Stimulated activated naive B cell treated with anti-CD40 and anti-IgM and Interleukin-4, amounts not matched to agents 10 μg/mL and 1 μg/mL and 100 μg/mL, for 72 hours (primary cell): ENCODE measurements around the gene IGFBP2.

Experiments used
- ATAC-seq, 2 donors: fragments of 150-1000 bp; cut with Tn5 transposase; replicated peaks; 2 replicates each; pipeline ENCODE4 v1.10.0; 2021; ENCODE audit warnings: moderate library complexity in 1 of 2
- DNase-seq: peaks from one replicate; pipeline ENCODE4 v3.0.0; 2021
- H3K27ac Mint-ChIP-seq: one replicate; pipeline ENCODE4 v1.8.0; 2022; ENCODE audit warnings: mild to moderate bottlenecking, mixed read lengths
- H3K27me3 Mint-ChIP-seq, 2 donors: one replicate each; pipeline ENCODE4 v1.8.0; 2022; ENCODE audit warnings: mixed read lengths in 2 of 2
- H3K36me3 Mint-ChIP-seq, 2 donors: one replicate each; pipeline ENCODE4 v1.8.0; 2022; ENCODE audit warnings: mixed read lengths in 2 of 2, mild to moderate bottlenecking in 1 of 2
- H3K4me1 Mint-ChIP-seq, 2 donors: one replicate each; pipeline ENCODE4 v1.8.0; 2022; ENCODE audit warnings: mixed read lengths in 2 of 2, mild to moderate bottlenecking in 1 of 2
- H3K4me3 Mint-ChIP-seq, 2 donors: one replicate each; pipeline ENCODE4 v1.8.0; 2022; ENCODE audit warnings: mild to moderate bottlenecking in 2 of 2, mixed read lengths in 2 of 2, moderate library complexity in 1 of 2
- H3K9me3 Mint-ChIP-seq, 2 donors: one replicate each; pipeline ENCODE4 v1.8.0; 2022; ENCODE audit warnings: mixed read lengths in 2 of 2, mild to moderate bottlenecking in 1 of 2

Gene IGFBP2

DNA sequence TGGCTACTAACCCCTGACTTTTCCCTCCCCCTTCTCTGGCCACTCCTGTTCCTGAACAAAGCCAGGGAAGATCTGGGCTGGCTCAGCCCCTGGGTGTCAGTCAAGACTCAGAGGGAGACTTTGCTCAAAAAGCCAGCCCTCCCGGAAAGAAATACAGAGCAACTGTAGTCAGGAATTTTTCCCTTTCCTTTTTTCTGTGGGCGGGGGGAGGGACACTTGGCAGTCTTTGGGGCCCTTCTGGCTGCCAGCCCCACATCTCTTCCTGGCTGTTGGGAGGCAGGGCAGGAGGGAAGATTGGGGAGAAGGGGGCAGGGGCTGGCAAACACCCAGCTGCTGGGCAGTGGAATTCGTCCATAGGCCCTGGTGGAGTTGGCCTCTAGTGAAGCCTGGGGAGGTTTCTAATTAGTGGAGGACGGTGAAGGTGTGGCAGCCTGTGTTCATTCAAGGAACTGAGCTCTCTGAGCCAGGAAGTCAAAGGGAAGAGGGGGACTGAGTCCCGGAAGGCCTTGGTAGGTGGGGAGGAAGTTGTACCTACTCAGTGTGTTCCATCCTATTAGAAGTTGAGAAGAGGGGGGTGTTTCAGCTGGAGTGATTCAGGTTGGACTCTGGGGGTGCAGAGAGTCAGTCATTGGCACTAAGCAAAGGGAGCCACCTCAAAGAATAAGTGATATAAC, 10.9 kb downstream of the IGFBP2 start:
- Mint-ChIP-seq H3K27ac (no peak overlapping the region), H3K27me3 (peaks cover 16 to 21% of the 10 kb centered on the region in 2 donors), H3K36me3 (no peaks in the 10 kb centered on the region), H3K4me1 (peaks cover 3 to 12% of the 10 kb centered on the region in 2 donors), H3K9me3 (peaks cover 1 to 8% of the 10 kb centered on the region in 2 donors), H3K4me3 (no peak overlapping the region)
- no peak for ATAC-seq
- DNase-seq: no peak

DNA sequence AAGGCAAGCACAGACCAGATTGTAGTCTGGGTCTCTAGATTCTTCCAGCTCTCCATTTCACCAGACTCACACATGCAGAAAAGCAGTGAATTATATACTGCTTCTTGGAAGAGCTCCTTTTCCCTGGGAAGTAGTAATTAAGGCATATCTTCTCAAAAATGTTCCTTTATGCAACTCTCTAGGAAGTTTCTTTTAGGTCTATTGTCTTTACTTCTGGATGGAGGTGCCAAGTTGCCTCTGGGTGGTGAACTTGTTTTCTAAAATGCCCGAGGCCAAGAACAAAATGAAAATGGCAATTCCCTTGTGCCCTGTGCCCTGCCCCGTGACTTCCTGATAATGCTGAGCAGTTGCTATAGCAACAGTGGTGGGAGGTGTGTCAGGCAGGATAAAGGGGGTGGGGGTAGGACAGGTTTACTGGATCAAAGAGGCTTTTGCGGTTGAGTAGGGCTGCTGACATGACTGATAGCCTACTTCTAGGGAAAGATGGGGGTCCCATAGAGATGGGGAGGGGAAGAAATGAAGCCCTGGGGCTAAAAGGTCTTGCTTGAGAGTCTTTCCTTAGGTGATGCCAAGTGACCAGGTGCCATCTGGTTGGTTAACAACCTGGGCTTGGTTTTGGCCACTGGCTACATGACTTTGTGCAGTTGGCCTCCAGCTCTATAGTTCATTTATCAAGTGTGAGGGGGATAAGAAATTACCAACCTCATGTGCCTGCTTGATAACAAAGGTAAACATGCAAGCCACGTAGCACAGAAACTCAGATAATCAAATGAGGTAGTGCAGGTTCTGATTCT, 11.8 kb downstream of the IGFBP2 start:
- DNase-seq: no peak
- Mint-ChIP-seq H3K4me3 (no peak overlapping the region), H3K27me3 (peaks cover 14 to 16% of the 10 kb centered on the region in 2 donors), H3K27ac (no peak overlapping the region), H3K9me3 (peaks cover 1 to 8% of the 10 kb centered on the region in 2 donors), H3K4me1 (peaks cover 3 to 12% of the 10 kb centered on the region in 2 donors), H3K36me3 (no peaks in the 10 kb centered on the region)
- no peak for ATAC-seq

DNA sequence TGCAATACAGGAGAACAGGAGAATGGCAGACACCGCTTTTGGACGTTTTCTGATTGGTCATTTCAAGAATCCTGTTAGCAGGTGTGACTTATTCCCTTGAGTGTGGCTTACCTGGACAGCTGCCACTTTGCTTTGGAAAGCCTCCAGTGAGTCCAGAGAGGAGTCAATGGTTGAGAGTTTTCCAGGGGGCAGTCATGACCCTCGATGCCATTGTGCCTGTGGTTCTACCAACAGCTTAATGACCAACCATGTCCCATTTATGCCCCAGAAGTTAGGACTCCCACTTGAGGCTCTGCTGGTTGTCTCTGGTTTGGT, 12.4 kb downstream of the IGFBP2 start:
- DNase-seq: no peak
- H3K9me3 Mint-ChIP-seq: peaks cover 1 to 8% of the 10 kb centered on the region in 2 donors
- peaks cover 14 to 15% of the 10 kb centered on the region in 2 donors for H3K27me3 Mint-ChIP-seq
- no peak for ATAC-seq
- no peak overlapping the region for H3K27ac Mint-ChIP-seq
- H3K4me1 Mint-ChIP-seq: peaks cover 3 to 12% of the 10 kb centered on the region in 2 donors
- no peaks in the 10 kb centered on the region for H3K36me3 Mint-ChIP-seq
- no peak overlapping the region for H3K4me3 Mint-ChIP-seq

DNA sequence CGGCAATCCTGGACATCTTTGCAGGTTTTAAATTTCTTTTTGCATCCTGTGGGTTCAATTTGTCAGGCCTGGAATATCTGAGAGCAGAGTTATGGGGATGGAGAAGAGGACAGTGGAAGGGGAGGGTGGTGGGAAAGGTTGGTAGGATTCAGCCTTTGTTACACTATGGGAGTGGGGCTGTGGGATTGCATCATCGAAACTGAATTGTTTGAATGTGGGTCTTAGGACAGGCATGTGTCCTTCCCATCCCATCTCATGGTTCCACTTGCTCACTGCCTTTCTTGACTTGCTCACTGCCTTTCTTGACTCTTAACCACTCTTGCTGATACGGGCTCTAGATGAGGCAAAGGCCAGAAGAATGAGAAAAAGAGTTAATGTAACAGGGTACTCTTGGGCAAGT, 12.9 kb downstream of the IGFBP2 start:
- H3K27ac Mint-ChIP-seq: no peak overlapping the region
- no peaks in the 10 kb centered on the region for H3K36me3 Mint-ChIP-seq
- no peak overlapping the region for H3K4me3 Mint-ChIP-seq
- no peak for ATAC-seq
- peaks cover 14 to 15% of the 10 kb centered on the region in 2 donors for H3K27me3 Mint-ChIP-seq
- no peak for DNase-seq
- peaks cover 1 to 8% of the 10 kb centered on the region in 2 donors for H3K9me3 Mint-ChIP-seq
- H3K4me1 Mint-ChIP-seq: peaks cover 3 to 12% of the 10 kb centered on the region in 2 donors

DNA sequence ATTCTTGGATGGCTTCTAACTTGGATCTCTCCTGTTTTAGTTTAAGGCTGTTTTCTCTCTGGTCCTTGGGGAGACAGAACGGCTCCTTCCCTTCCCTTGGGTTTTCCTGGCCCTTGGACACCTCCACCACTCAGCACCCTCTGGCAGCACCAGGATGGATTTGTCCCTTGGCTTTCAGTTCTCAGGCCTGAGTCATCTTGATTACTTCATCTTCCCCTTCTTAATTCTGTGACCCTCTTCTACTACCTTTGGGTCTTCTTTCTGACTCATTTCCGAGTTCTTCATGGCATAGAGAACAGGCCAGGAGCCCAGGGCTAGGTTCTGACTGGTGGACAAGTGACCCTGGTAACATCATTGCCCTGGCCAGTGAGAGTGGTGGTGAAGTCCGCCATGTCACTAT, 14.9 kb downstream of the IGFBP2 start:
- DNase-seq: no peak
- Mint-ChIP-seq H3K4me3 (no peak overlapping the region), H3K4me1 (peaks cover 3 to 12% of the 10 kb centered on the region in 2 donors), H3K27me3 (peaks cover 7 to 11% of the 10 kb centered on the region in 2 donors), H3K9me3 (peaks cover 1 to 8% of the 10 kb centered on the region in 2 donors), H3K27ac (no peak overlapping the region), H3K36me3 (no peaks in the 10 kb centered on the region)
- no peak for ATAC-seq

DNA sequence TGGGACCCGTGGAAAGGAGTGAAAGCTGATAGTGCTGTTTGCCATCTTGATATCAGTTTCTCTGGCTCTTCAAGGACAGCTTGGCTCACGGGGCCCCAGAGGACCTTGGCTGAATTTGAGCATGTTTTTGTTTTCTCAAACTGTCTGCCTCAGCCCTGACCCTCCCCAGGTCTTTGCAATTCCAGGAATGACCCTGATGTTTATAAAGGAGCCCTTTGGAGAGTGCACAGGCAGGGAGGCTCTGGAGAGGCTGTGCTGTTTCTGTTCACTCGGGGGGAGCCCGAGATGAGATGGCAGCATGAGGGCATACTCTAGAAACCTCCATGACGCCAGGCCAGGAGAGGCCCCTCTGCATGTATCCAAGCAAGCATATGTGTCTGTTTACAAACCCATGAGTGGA, 16.4 kb downstream of the IGFBP2 start:
- peaks cover 1 to 8% of the 10 kb centered on the region in 2 donors for H3K9me3 Mint-ChIP-seq
- DNase-seq (no peak), ATAC-seq (no peak)
- no peaks in the 10 kb centered on the region for H3K36me3 Mint-ChIP-seq
- H3K27ac Mint-ChIP-seq: no peak overlapping the region
- peaks cover 3 to 5% of the 10 kb centered on the region in 2 donors for H3K4me1 Mint-ChIP-seq
- H3K4me3 Mint-ChIP-seq: no peak overlapping the region
- H3K27me3 Mint-ChIP-seq: peaks cover 0 to 9% of the 10 kb centered on the region in 2 donors

DNA sequence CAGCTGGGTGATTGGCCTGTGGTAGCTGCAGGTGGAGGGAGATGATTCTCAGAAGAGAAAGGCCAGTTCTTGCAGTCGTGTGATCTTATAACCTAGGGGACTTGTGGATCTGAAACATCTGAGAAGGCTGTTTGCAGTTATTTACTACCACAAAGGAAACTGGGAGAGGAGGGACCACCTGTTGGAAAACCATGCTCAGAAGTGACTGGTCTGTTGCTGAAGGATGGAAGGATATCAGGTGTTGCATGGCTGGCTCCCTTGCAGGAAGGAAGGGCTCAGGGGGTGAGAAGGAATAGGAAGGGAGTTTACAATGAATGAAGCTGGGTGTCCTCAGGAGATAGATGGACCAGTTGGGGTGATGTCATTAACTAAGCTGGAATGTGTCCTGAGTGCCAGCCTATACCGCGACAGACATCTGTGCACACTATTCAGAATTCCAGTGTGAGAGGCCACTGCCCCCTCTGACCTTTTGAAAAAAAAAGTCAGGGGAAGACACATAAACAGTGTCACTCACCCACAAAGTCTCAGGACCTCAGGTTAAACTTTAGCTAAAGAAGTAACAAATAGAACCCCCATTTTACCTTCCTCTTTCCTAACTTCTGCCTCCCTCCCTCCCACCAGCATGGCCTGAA, 17.5 kb downstream of the IGFBP2 start:
- Mint-ChIP-seq H3K9me3 (peaks cover 1 to 7% of the 10 kb centered on the region in 2 donors), H3K27ac (no peak overlapping the region), H3K27me3 (peaks cover 0 to 9% of the 10 kb centered on the region in 2 donors), H3K4me3 (no peak overlapping the region), H3K4me1 (no peaks in the 10 kb centered on the region), H3K36me3 (no peaks in the 10 kb centered on the region)
- DNase-seq (no peak), ATAC-seq (peak; percentile 20 to 27)

DNA sequence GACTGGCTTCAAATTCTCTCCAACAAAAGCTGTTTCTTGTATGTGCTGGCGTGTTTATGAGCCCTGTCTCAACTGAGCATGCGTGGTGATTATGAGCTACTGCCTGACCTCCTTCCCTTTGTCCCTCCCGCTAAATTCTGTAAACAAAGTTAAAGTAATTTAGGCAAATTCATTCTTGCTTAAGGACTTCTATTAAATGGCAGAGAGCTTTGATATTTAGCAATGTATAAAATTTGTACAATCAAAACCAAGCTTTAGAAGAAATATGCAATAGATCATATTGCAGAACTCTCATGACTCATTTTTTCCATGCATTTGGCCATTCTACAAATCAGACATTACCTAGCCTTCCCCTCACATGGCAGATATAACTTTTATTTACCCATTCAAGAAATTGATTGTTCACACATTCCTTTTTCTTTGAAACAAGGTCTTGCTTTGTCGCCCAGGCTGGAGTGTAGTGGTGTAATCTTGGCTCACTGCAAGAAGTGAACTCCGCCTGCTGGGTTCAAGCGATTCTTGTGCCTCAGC, 18.2 kb downstream of the IGFBP2 start:
- no peak overlapping the region for H3K27ac Mint-ChIP-seq
- H3K4me1 Mint-ChIP-seq: no peaks in the 10 kb centered on the region
- DNase-seq (no peak), ATAC-seq (no peak)
- peaks cover 0 to 9% of the 10 kb centered on the region in 2 donors for H3K27me3 Mint-ChIP-seq
- H3K9me3 Mint-ChIP-seq: peaks cover under 1 to 1% of the 10 kb centered on the region in 2 donors
- H3K4me3 Mint-ChIP-seq: no peak overlapping the region
- no peaks in the 10 kb centered on the region for H3K36me3 Mint-ChIP-seq

DNA sequence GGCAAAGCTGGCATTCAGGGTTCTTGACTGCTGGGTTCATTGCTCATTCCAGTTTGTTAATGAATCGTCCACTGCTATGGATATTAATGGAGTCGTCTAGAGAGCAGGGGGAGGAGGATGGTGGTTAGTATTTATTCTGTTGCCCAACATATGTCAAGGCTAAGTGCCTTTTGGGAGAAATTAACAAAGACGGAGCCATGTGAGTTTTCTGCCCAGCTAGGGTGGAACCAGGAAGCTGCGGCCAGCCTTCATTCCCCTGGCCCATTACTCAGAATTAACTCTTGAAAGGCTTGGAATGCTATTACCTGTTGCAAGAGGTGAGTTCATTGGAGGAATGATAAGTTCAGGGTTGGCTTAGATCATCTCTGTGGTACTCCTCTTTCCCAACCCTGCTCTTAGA, 19.3 kb downstream of the IGFBP2 start:
- Mint-ChIP-seq H3K27me3 (peaks cover 9 to 18% of the 10 kb centered on the region in 2 donors), H3K4me1 (no peaks in the 10 kb centered on the region), H3K4me3 (no peak overlapping the region), H3K36me3 (no peaks in the 10 kb centered on the region), H3K9me3 (no peaks in the 10 kb centered on the region), H3K27ac (no peak overlapping the region)
- ATAC-seq (no peak), DNase-seq (no peak)

DNA sequence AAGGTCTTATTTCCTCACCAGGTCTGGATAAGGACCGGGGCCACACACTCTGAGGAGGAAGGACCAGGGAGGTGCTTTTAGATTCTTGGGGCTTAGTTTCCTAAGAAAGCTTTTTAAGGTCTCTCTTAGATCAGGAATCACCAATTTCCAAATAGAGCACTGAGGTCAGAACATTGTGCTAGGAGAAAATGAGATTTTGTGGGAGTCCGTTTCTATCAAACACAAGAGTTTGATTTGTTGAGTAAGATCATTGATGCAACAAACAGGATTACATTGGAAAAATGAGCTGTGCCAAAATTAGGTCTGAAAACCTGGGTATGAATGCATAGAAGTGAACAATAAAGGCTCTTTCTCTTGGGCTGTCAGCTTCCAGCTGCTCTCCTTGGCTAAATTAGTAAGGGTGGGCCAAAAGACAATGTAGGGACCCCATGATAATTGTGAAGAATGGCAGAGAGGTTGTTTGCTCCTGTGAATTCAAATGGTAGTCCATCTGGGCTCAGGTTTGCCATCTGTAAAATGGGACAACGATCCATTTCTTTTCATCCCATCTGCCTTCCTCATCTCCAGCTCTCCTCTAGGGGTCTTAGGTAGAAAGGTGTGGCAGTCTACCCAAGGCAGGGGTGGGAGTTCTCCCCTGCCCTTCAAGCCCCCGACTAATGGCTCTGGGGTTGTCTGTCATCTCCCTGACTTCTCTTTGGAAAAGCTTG, 20.0 kb downstream of the IGFBP2 start:
- Mint-ChIP-seq H3K27ac (no peak overlapping the region), H3K27me3 (peaks cover 14 to 19% of the 10 kb centered on the region in 2 donors), H3K9me3 (no peaks in the 10 kb centered on the region), H3K4me1 (no peaks in the 10 kb centered on the region), H3K36me3 (no peaks in the 10 kb centered on the region), H3K4me3 (no peak overlapping the region)
- ATAC-seq (no peak), DNase-seq (no peak)

DNA sequence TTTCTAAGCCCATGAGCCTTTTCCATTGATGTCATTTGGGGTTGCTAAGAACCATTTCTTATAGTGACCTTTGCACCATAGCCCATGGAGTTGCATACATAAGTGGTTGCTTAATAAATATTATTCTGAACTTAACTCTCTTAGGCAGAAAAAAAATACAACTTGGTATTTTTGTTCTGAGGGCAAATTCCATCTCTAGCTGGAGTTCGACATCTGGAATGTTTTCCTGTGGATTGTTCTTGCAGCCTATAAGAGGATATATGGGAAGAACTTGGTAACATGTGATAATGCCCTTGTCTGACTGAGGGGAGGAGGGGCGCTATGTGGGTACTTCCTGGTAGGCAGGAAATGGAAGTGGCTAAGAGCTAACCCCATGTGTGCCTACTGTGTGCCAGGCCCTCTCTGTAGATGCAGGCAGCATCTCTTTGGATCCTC, 20.7 kb downstream of the IGFBP2 start:
- H3K4me1 Mint-ChIP-seq: no peaks in the 10 kb centered on the region
- no peak for ATAC-seq
- no peaks in the 10 kb centered on the region for H3K36me3 Mint-ChIP-seq
- peaks cover 17 to 18% of the 10 kb centered on the region in 2 donors for H3K27me3 Mint-ChIP-seq
- no peaks in the 10 kb centered on the region for H3K9me3 Mint-ChIP-seq
- no peak for DNase-seq
- H3K4me3 Mint-ChIP-seq: no peak overlapping the region
- H3K27ac Mint-ChIP-seq: no peak overlapping the region

DNA sequence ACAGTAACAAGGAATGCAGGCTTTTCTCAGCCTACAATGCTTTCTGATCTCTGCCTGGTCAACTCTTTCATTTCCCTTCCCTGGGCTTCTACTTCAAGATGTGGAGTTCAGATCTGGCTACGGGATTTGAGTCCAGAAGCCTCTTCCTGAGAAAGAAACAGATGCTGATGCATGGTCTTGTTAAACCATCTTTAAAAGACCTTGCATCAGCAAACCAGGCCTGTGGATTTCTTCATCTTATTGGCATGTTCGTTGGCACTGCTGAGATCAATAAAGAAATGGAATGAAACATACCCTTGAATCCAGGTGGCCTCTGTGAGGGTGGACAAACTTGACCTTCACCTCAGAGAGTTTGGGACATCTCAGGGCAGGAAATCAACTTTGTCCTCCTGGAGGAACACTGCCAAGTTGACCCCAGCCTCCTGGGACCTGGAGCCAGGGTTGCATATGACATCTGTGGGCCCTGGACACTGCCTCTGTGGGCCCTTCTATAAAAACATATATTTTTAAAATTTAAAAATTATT, 21.4 kb downstream of the IGFBP2 start:
- Mint-ChIP-seq H3K27ac (no peak overlapping the region), H3K4me1 (no peaks in the 10 kb centered on the region), H3K36me3 (no peaks in the 10 kb centered on the region), H3K9me3 (no peaks in the 10 kb centered on the region), H3K4me3 (no peak overlapping the region), H3K27me3 (peaks cover 18 to 20% of the 10 kb centered on the region in 2 donors)
- ATAC-seq (no peak), DNase-seq (no peak)

DNA sequence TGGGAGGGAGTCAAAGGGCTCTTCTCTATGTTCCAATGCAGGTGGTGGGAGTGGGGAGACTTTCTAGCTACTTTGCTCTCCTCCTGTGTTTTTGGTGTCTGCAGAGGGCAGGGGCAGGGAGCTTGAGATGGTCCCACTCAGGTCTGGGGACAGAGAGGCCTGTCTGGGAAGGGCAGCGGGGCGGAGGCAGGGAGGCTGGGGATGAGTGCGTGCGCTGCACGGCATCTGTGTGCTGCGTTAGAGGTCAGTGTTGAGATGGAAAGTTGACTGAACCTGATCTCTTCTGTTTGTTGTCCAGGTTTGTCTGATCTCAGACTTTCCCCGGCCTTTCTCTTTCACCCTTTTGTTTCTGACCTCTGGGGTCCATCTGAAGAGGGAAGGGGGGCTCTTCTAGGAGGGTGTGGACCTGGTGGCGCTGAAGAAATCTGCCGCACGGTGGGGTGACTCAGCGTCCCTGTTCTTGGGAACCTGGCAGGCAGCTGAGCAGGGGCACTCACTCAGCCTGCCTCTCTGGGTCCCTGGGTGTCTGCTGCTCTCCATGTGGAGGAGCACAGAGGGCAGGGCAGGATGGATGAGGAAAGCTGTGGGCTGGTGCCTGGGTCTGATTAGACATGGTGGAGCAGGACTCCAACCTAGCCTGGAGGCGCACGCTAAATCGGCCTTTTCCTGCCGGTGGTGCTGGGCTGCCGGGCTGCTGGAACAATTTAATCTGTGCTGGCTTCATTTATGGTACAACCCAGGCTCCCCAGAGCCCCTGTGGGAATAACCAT, 24.1 kb downstream of the IGFBP2 start:
- H3K4me3 Mint-ChIP-seq: no peak overlapping the region
- no peak for ATAC-seq
- peaks cover 18 to 20% of the 10 kb centered on the region in 2 donors for H3K27me3 Mint-ChIP-seq
- H3K4me1 Mint-ChIP-seq: no peaks in the 10 kb centered on the region
- no peak for DNase-seq
- no peaks in the 10 kb centered on the region for H3K36me3 Mint-ChIP-seq
- H3K9me3 Mint-ChIP-seq: no peaks in the 10 kb centered on the region
- H3K27ac Mint-ChIP-seq: no peak overlapping the region
